Osteoblast (primary cell): ENCODE data around the gene RNF138. TPM values are rescaled to one million over a fixed set of nuclear protein-coding genes. Genes with fewer than 3 reads are reported as not detected.
"Not testable (repeated sequence)": the region's sequence is repeated elsewhere in the genome, so short reads cannot be mapped to it uniquely, and the experiment has no call there.

Experiments
- DNase-seq: peaks from one replicate; pipeline ENCODE4 v3.0.0; 2011; ENCODE audit warnings: low spot score, mixed read lengths; ENCODE audit not compliant: insufficient read length; ENCODE audit errors: missing footprints
- H2AFZ ChIP-seq: 2 replicates; pipeline ENCODE4 v1.6.0; 2011; ENCODE audit warnings: mild to moderate bottlenecking, low read length
- H3K27ac ChIP-seq: 2 replicates; pipeline ENCODE4 v1.5.1; 2011; ENCODE audit warnings: mild to moderate bottlenecking, low read depth, low read length, moderate library complexity
- H3K27me3 ChIP-seq: 2 replicates; pipeline ENCODE4 v1.6.0; 2012; ENCODE audit warnings: mild to moderate bottlenecking, control low read depth, inconsistent platforms, low read length, moderate library complexity; ENCODE audit not compliant: insufficient read depth
- H3K36me3 ChIP-seq: 2 replicates; pipeline ENCODE4 v1.5.1; 2011; ENCODE audit warnings: mild to moderate bottlenecking, low read length, control low read depth, moderate library complexity; ENCODE audit not compliant: insufficient read depth
- H3K4me1 ChIP-seq: 2 replicates; pipeline ENCODE4 v1.5.1; 2011; ENCODE audit warnings: mild to moderate bottlenecking, low read length, control low read depth, moderate library complexity; ENCODE audit not compliant: insufficient read depth
- H3K4me2 ChIP-seq: 2 replicates; pipeline ENCODE4 v1.6.0; 2011; ENCODE audit warnings: mild to moderate bottlenecking, low read length; ENCODE audit not compliant: insufficient read depth
- H3K4me3 ChIP-seq: fragments of 200-600 bp; sonication (generic); 3 replicates; pipeline ENCODE4 v1.5.1; 2012; ENCODE audit warnings: mild to moderate bottlenecking, low read length, inconsistent platforms; ENCODE audit not compliant: insufficient read depth
- H3K79me2 ChIP-seq: 2 replicates; pipeline ENCODE4 v1.6.0; 2012; ENCODE audit warnings: mild to moderate bottlenecking, low read length, control low read depth, inconsistent platforms; ENCODE audit not compliant: insufficient read depth
- H3K9me3 ChIP-seq: 2 replicates; pipeline ENCODE4 v1.5.1; 2011; ENCODE audit warnings: low read depth, low read length, control low read depth
- H4K20me1 ChIP-seq: 2 replicates; pipeline ENCODE4 v1.6.0; 2012; ENCODE audit warnings: mild to moderate bottlenecking, low read length, control low read depth; ENCODE audit not compliant: insufficient read depth
- CTCF ChIP-seq: IDR thresholded peaks from 2 replicates; pipeline ENCODE4 v1.5.1; 2011; ENCODE audit warnings: mild to moderate bottlenecking, low read depth, low read length, moderate library complexity; ENCODE audit errors: extremely low read depth
- total RNA-seq: library from RNA; depleted of rRNA; stranded (reverse); fragments of >200 nt; gene quantifications from 2 replicates; pipeline ENCODE4 v1.2.3, GENCODE V29; 2012

The RNF138 gene
- total RNA-seq, 1 donor = 21.4 TPM

DNA sequence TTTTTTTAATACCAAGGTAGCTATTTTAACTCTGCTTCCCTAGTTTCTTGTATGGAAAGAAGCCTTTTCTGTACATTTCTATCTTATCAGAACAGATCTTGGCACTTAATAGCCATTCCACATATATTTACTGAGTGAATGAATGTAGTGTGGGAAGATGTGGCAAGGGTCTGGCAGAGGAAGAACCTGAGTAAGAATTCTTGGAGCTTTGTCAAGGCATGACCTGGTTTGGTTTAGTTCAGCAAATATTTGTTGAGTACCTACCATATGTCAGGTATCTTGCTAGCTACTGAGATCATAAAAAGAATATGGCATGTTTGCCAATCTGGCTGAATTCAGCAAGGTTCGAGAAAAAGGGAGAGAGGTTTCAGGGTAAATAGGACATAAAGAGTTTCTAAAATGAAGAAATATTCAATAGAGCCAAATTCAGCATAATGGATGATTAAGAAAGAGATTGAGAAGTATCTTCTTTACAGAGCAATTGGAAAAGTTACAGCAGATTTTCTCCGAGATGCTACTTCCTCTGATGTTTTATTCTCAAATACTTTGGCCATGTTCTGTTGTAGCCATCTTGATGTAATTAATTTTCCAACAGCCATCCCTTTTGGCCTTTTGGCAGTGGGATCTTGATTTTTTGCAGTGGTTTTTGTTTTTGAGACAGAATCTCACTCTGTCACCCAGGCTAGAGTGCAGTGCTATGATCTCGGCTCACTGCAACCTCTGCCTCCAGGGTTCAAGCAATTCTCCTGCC lies 76.5 kb downstream of the RNF138 start:
- Histone ChIP-seq H3K79me2 (no peaks in the 10 kb centered on the region), H3K27ac (no peak overlapping the region), H3K9me3 (no peaks in the 10 kb centered on the region), H3K4me3 (no peak overlapping the region), H4K20me1 (no peaks in the 10 kb centered on the region), H3K36me3 (no peaks in the 10 kb centered on the region), H3K4me2 (no peak overlapping the region), H2AFZ (no peak overlapping the region), H3K4me1 (no peaks in the 10 kb centered on the region), H3K27me3 (no peaks in the 10 kb centered on the region)
- no peak for DNase-seq
- no peak for TF ChIP-seq CTCF

GRCh38 chr18:32173654-32174053 lies 82.0 kb downstream of the RNF138 start:
- H2AFZ ChIP-seq = no peak overlapping the region

GRCh38 chr18:32174719-32175118 lies 83.0 kb downstream of the RNF138 start:
- no peak overlapping the region for H2AFZ ChIP-seq
- H4K20me1 ChIP-seq = no peaks in the 10 kb centered on the region
- no peak overlapping the region for H3K4me3 ChIP-seq
- H3K79me2 ChIP-seq = no peaks in the 10 kb centered on the region
- no peak overlapping the region for H3K27ac ChIP-seq
- H3K4me1 ChIP-seq = no peaks in the 10 kb centered on the region
- no peak for TF ChIP-seq CTCF
- no peaks in the 10 kb centered on the region for H3K27me3 ChIP-seq
- no peaks in the 10 kb centered on the region for H3K36me3 ChIP-seq
- H3K9me3 ChIP-seq = no peaks in the 10 kb centered on the region
- no peak for DNase-seq
- no peak overlapping the region for H3K4me2 ChIP-seq

More at GRCh38 chr18:32173654-32174053, 82.0 kb downstream of the RNF138 start:
- Histone ChIP-seq H3K79me2 (no peaks in the 10 kb centered on the region), H3K4me1 (no peaks in the 10 kb centered on the region), H3K9me3 (no peaks in the 10 kb centered on the region), H3K4me3 (no peak overlapping the region), H3K27me3 (no peaks in the 10 kb centered on the region), H3K27ac (no peak overlapping the region), H3K36me3 (no peaks in the 10 kb centered on the region), H3K4me2 (no peak overlapping the region), H4K20me1 (no peaks in the 10 kb centered on the region)
- no peak for TF ChIP-seq CTCF
- DNase-seq = no peak

DNA sequence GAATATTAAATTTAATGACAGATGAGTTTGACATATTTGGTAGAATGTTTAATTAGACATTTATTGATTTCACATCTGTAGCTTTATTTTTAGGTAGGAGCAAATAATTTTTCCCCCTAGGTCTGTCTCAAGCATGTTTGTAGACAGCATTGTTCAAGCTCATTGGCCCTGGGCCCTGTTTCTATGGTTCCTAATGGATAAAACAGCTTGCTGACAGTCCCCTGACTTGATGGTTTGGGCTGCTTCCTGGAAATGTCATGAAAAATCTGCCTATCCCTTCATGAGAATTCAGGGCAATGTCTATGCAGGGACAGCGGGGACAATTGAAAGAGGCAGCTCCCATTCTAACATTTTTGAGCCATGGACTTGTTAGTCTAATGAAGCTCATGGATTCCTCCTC lies 83.6 kb downstream of the RNF138 start:
- Histone ChIP-seq H3K4me1 (no peaks in the 10 kb centered on the region), H3K9me3 (no peaks in the 10 kb centered on the region), H3K36me3 (no peaks in the 10 kb centered on the region), H2AFZ (no peak overlapping the region), H4K20me1 (no peaks in the 10 kb centered on the region), H3K27ac (no peak overlapping the region), H3K4me3 (no peak overlapping the region), H3K27me3 (no peaks in the 10 kb centered on the region), H3K79me2 (no peaks in the 10 kb centered on the region), H3K4me2 (no peak overlapping the region)
- TF ChIP-seq CTCF = no peak
- DNase-seq = no peak

DNA sequence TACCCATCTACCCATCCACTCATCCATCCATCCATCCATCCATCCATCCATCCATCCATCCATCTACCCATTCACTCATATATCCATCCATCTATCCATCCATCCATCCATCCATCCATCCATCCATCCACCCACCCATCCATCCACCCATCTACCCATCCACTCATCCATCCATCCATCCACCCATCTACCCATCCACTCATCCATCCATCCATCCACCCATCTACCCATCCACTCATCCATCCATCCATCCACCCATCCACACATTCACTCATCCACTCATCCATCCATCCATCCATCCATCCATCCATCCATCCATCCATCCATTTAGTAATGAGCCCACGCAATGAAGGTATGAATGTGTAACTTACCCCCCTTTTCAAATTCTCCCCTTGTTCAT lies 85.1 kb downstream of the RNF138 start:
- H3K4me1 ChIP-seq, H3K9me3 ChIP-seq, H3K27me3 ChIP-seq, H3K4me2 ChIP-seq, H3K79me2 ChIP-seq, H2AFZ ChIP-seq, H3K4me3 ChIP-seq, H4K20me1 ChIP-seq, H3K27ac ChIP-seq, DNase-seq, H3K36me3 ChIP-seq: not testable (repeated sequence)
